SK-N-SH (cell line): ENCODE data around the gene AATF. TPM values are rescaled to one million over a fixed set of nuclear protein-coding genes. Genes with fewer than 3 reads are reported as not detected.
"Not testable (repeated sequence)": the region's sequence is repeated elsewhere in the genome, so short reads cannot be mapped to it uniquely, and the experiment has no call there.

Experiments
- CTCF ChIA-PET: fragments of 300-600, 350-600 bp; formaldehyde crosslinking; extraction: SDS; loops from one replicate; lab custom pipeline; 2021; lab: Yijun Ruan, JAX
- POLR2A ChIA-PET: fragments of 350-600 bp; sonication (Branson Sonifier 250); formaldehyde crosslinking; extraction: SDS; loops from one replicate; lab custom pipeline; 2020; ENCODE audit warnings: antibody characterized with exemption, inconsistent platforms; lab: Yijun Ruan, JAX
- DNase-seq: peaks from one replicate; pipeline ENCODE4 v3.0.0; 2012
- H2AFZ ChIP-seq: fragments of 200-600 bp; sonication (generic); 2 replicates; pipeline ENCODE4 v1.8.1; 2016; ENCODE audit warnings: antibody characterized with exemption, mild to moderate bottlenecking, low read depth
- H3F3A ChIP-seq: fragments of 200-600 bp; sonication (generic); replicated peaks from 2 replicates; pipeline ENCODE3; 2016; ENCODE audit warnings: antibody characterized with exemption, mild to moderate bottlenecking; ENCODE audit not compliant: insufficient read depth
- H3K27ac ChIP-seq, 2 experiments: fragments of 200-500 bp in 1 of 2; fragments of 200-600 bp in 1 of 2; sonication (Bioruptor generic) in 1 of 2; sonication (generic), shearing (Covaris generic) in 1 of 2; 2 replicates each; pipeline versions ENCODE4 v1.5.1 to v1.6.1; 2014 to 2016; ENCODE audit warnings: low read depth in 2 of 2, inconsistent platforms in 1 of 2, low read length in 1 of 2, mild to moderate bottlenecking in 1 of 2, mixed read lengths in 1 of 2
- H3K27me3 ChIP-seq: fragments of 200-600 bp; sonication (generic), shearing (Covaris generic); 2 replicates; pipeline ENCODE4 v1.6.1; 2016; ENCODE audit warnings: mixed run types; ENCODE audit not compliant: insufficient read depth
- H3K36me3 ChIP-seq, 2 experiments: fragments of 200-500 bp in 1 of 2; fragments of 200-600 bp in 1 of 2; sonication (Bioruptor generic) in 1 of 2; sonication (generic) in 1 of 2; replicated peaks in 1 of 2; 2 replicates each; pipeline versions ENCODE3 to v1.5.1; 2014 to 2016; ENCODE audit warnings: low read length in 1 of 2, mild to moderate bottlenecking in 1 of 2; ENCODE audit not compliant: insufficient read depth in 2 of 2, control insufficient read depth in 1 of 2
- H3K4me1 ChIP-seq, 2 experiments: fragments of 200-500 bp in 1 of 2; fragments of 200-600 bp in 1 of 2; sonication (Bioruptor generic) in 1 of 2; sonication (generic), shearing (Covaris generic) in 1 of 2; 2 replicates each; pipeline versions ENCODE4 v1.5.1 to v1.6.1; 2014 to 2016; ENCODE audit warnings: low read depth in 1 of 2, low read length in 1 of 2, mixed run types in 1 of 2; ENCODE audit not compliant: insufficient read depth in 2 of 2, control insufficient read depth in 1 of 2
- H3K4me2 ChIP-seq: fragments of 200-600 bp; sonication (generic), shearing (Covaris generic); 2 replicates; pipeline ENCODE4 v1.6.1; 2017; ENCODE audit warnings: mixed run types
- H3K4me3 ChIP-seq, 2 experiments: fragments of 200-500 bp in 1 of 2; fragments of 200-600 bp in 1 of 2; sonication (Bioruptor generic) in 1 of 2; sonication (generic), shearing (Covaris generic) in 1 of 2; 2 replicates each; pipeline versions ENCODE4 v1.5.1 to v1.8.1; 2014 to 2016; ENCODE audit warnings: low read depth in 2 of 2, inconsistent platforms in 1 of 2, low read length in 1 of 2, mild to moderate bottlenecking in 1 of 2, mixed read lengths in 1 of 2, moderate library complexity in 1 of 2
- H3K79me2 ChIP-seq: fragments of 200-600 bp; sonication (generic); 2 replicates; pipeline ENCODE4 v1.8.1; 2017; ENCODE audit warnings: mild to moderate bottlenecking; ENCODE audit not compliant: insufficient read depth
- H3K9ac ChIP-seq: fragments of 200-600 bp; sonication (generic); 2 replicates; pipeline ENCODE4 v1.6.1; 2017; ENCODE audit warnings: mixed run types
- H3K9me2 ChIP-seq: fragments of 200-600 bp; sonication (generic); 2 replicates; pipeline ENCODE4 v1.6.1; 2017; ENCODE audit warnings: mixed run types
- H3K9me3 ChIP-seq: fragments of 200-600 bp; sonication (generic); 2 replicates; pipeline ENCODE4 v1.6.1; 2017; ENCODE audit warnings: mixed run types, mild to moderate bottlenecking, moderate library complexity
- H4K20me1 ChIP-seq: fragments of 200-600 bp; sonication (generic); 2 replicates; pipeline ENCODE4 v1.6.1; 2017; ENCODE audit warnings: mild to moderate bottlenecking, mixed run types; ENCODE audit not compliant: insufficient read depth
- FOXM1 ChIP-seq: IDR thresholded peaks from 2 replicates; pipeline ENCODE4 v1.4.0; 2012; ENCODE audit warnings: low read depth, mild to moderate bottlenecking
- GABPA ChIP-seq: IDR thresholded peaks from 2 replicates; pipeline ENCODE4 v1.4.0; 2012; ENCODE audit warnings: low read depth, mild to moderate bottlenecking
- GATA2 ChIP-seq: sonication (generic); formaldehyde crosslinking; IDR thresholded peaks from 2 replicates; pipeline ENCODE4 v1.5.0; 2020; ENCODE audit warnings: mild to moderate bottlenecking, missing genetic modification reagents
- IRF3 ChIP-seq: fragments of 150-350 bp; IDR thresholded peaks from 2 replicates; pipeline ENCODE4 v1.6.1; 2016; ENCODE audit warnings: mild to moderate bottlenecking, low read depth, low read length
- RAD21 ChIP-seq: IDR thresholded peaks from 2 replicates; pipeline ENCODE4 v1.6.1; 2012; ENCODE audit warnings: mild to moderate bottlenecking, low read length
- REST ChIP-seq: IDR thresholded peaks from 2 replicates; pipeline ENCODE4 v1.6.1; 2012; ENCODE audit warnings: mild to moderate bottlenecking, low read depth, low read length, moderate library complexity
- WGBS: methylation state at CpG from one replicate; pipeline ENCODE4 v1.1.6; 2017; ENCODE audit warnings: low lambda C conversion rate; 5-methylcytosine and 5-hydroxymethylcytosine counted together
- polyA plus RNA-seq, 3 experiments: library from polyadenylated mRNA; depleted of rRNA; stranded (reverse); fragments of >200 nt; gene quantifications; 2 replicates each; pipeline ENCODE4 v1.2.3, GENCODE V29; 2012

AATF gene
- polyA plus RNA-seq, 1 of the 3 experiments (the other 2 are of a cell fraction) = 18.8 TPM

GRCh38 chr17:37069087-37069486 lies 120.3 kb downstream of the AATF start:
- no peak for TF ChIP-seq GABPA
- TF ChIP-seq REST = no peak
- TF ChIP-seq FOXM1 = no peak
- no peak for TF ChIP-seq IRF3
- TF ChIP-seq RAD21 = no peak
- TF ChIP-seq GATA2 (CRISPR knock-in tag) = no peak
- TF ChIP-seq, all 33 proteins: peak for 0
- H3K9ac ChIP-seq = no peak overlapping the region
- H4K20me1 ChIP-seq = no peaks in the 10 kb centered on the region
- H3K4me1 ChIP-seq = peaks cover 0 to 11% of the 10 kb centered on the region in 2 experiments; a peak in 1 of 4 replicates
- H3K4me2 ChIP-seq = no peak overlapping the region
- ChIA-PET CTCF (interaction anchor here (2.4 kb wide), 1 partner anchor 22 kb away, joined by 10 read pairs; no protein-coding TSS in a partner anchor), POLR2A (no interaction called here)
- H3F3A ChIP-seq = no peaks in the 10 kb centered on the region
- H3K9me2 ChIP-seq = no peaks in the 10 kb centered on the region
- no peaks in the 10 kb centered on the region for H3K36me3 ChIP-seq
- H3K27ac ChIP-seq = no peak overlapping the region
- H3K79me2 ChIP-seq = no peaks in the 10 kb centered on the region
- no peaks in the 10 kb centered on the region for H3K27me3 ChIP-seq
- DNase-seq = no peak
- WGBS = 86% methylated on average over 3 of the region's 3 CpGs
- no peaks in the 10 kb centered on the region for H3K9me3 ChIP-seq
- H2AFZ ChIP-seq = no peak overlapping the region
- H3K4me3 ChIP-seq = no peak overlapping the region

- H3K9ac ChIP-seq, H3F3A ChIP-seq, H2AFZ ChIP-seq, H3K9me3 ChIP-seq, H3K4me2 ChIP-seq, H3K36me3 ChIP-seq, H3K9me2 ChIP-seq, H3K4me1 ChIP-seq, H3K4me3 ChIP-seq, H3K27ac ChIP-seq, POLR2A ChIA-PET, H3K27me3 ChIP-seq, H3K79me2 ChIP-seq, H4K20me1 ChIP-seq, DNase-seq: not testable (repeated sequence)
- WGBS = 74% methylated on average over 3 of the region's 3 CpGs
- CTCF ChIA-PET = interaction anchor here (1.8 kb wide), 1 partner anchor 16 kb away, joined by 4 read pairs; no protein-coding TSS in a partner anchor
Observed at GRCh38 chr17:37073464-37073863, 124.7 kb downstream of the AATF start.
